IPS-18a (cell line): ENCODE measurements around the gene SLC8B1.

Source experiments
- H3K27ac ChIP-seq: one replicate; pipeline ENCODE4 v1.5.1; 2013; ENCODE audit warnings: low read length
- H3K27me3 ChIP-seq: one replicate; pipeline ENCODE4 v1.6.1; 2013; ENCODE audit warnings: mild to moderate bottlenecking, low read length; ENCODE audit not compliant: control insufficient read depth, insufficient read depth
- H3K36me3 ChIP-seq: one replicate; pipeline ENCODE4 v1.6.1; 2013; ENCODE audit warnings: low read depth, low read length; ENCODE audit not compliant: control insufficient read depth
- H3K4me1 ChIP-seq: one replicate; pipeline ENCODE4 v1.6.1; 2013; ENCODE audit warnings: low read depth, low read length; ENCODE audit not compliant: control insufficient read depth
- H3K4me3 ChIP-seq: one replicate; pipeline ENCODE4 v1.5.1; 2013; ENCODE audit warnings: low read length
- H3K9ac ChIP-seq: one replicate; pipeline ENCODE4 v1.6.1; 2013; ENCODE audit warnings: mild to moderate bottlenecking, low read length, moderate library complexity
- H3K9me3 ChIP-seq: one replicate; pipeline ENCODE4 v1.6.1; 2013; ENCODE audit warnings: low read depth, low read length; ENCODE audit not compliant: control insufficient read depth

Gene SLC8B1

DNA sequence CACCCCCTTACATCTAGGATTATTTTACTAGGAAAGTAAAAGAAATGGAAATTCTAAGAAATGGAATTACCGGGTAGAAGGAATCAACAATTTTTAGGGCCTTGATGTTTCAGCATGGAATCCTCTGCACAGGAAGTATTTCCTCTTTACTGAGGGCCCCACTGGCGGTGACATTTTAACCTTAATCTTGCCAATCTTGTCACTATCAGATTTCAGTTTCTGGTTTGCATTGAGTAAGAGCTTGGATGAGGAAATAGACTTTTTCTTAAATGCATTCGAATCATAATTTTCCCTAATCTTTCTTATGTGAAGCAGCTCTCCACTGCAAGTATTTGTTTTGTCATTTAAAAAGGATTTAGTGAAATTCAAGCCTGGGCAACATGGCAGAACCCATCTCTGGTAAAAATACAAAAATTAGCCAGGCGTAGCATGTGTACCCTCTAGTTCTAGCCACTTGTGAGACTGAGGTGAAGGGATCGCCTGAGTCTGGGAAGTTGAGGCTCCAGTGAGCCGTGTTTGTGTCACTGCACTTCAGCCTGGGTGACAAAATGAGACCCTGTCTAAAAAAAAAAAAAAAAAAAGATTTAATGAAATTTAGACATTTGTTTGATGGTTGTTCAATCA, 73.0 kb downstream of the SLC8B1 start:
- Histone ChIP-seq H3K36me3 (peaks cover 2% of the 10 kb centered on the region), H3K27ac (no peak overlapping the region), H3K4me1 (peaks cover 11% of the 10 kb centered on the region), H3K4me3 (no peak overlapping the region), H3K27me3 (no peaks in the 10 kb centered on the region), H3K9ac (no peak overlapping the region), H3K9me3 (no peaks in the 10 kb centered on the region)

DNA sequence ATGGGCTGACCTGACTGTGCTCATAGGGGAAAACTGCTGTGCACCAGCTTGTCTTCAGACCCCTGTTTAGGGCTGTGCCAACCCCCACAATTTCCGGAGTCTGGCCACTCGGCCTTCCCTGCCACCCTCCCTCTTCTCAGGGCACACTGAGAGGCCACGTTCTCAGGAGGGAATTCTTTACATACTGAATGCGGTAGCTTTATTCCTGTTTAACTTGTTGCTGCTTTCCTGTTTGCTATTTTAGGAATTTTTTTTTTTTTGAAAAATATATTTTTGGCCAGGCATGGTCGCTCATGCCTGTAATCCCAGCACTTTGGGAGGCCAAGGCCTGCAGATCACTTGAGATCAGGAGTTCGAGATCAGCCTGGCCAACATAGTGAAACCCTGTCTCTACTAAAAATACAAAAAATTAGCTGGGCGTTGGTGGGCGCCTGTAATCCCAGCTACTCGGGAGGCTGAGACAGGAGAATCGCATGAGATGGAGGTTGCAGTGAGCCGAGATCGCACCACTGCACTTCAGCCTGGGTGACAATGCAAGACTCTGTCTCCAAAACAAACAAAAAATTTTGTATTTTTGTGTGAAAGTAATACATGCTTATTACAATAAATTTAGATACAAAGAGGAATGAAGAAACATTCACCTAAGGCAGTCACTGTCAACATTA, 74.1 kb downstream of the SLC8B1 start:
- Histone ChIP-seq H3K4me1 (peaks cover 11% of the 10 kb centered on the region), H3K4me3 (no peak overlapping the region), H3K9me3 (no peaks in the 10 kb centered on the region), H3K9ac (no peak overlapping the region), H3K36me3 (peaks cover 2% of the 10 kb centered on the region), H3K27ac (no peak overlapping the region), H3K27me3 (no peaks in the 10 kb centered on the region)

- no peaks in the 10 kb centered on the region for H3K9me3 ChIP-seq
- no peak overlapping the region for H3K4me3 ChIP-seq
- H3K9ac ChIP-seq = no peak overlapping the region
- H3K27me3 ChIP-seq = no peaks in the 10 kb centered on the region
- H3K4me1 ChIP-seq = peaks cover 11% of the 10 kb centered on the region
- H3K36me3 ChIP-seq = peaks cover 2% of the 10 kb centered on the region
- H3K27ac ChIP-seq = no peak overlapping the region
Measured at GRCh38 chr12:113260127-113260526, 74.8 kb downstream of the SLC8B1 start.

- peaks cover 2% of the 10 kb centered on the region for H3K36me3 ChIP-seq
- H3K9ac ChIP-seq = no peak overlapping the region
- peaks cover 11% of the 10 kb centered on the region for H3K4me1 ChIP-seq
- H3K27ac ChIP-seq = no peak overlapping the region
- no peak overlapping the region for H3K4me3 ChIP-seq
- H3K27me3 ChIP-seq = no peaks in the 10 kb centered on the region
- no peaks in the 10 kb centered on the region for H3K9me3 ChIP-seq
Measured at GRCh38 chr12:113257564-113257963, 77.3 kb downstream of the SLC8B1 start.

- Histone ChIP-seq H3K4me3 (no peak overlapping the region), H3K27me3 (no peaks in the 10 kb centered on the region), H3K36me3 (no peaks in the 10 kb centered on the region), H3K9ac (no peak overlapping the region), H3K4me1 (peaks cover 3% of the 10 kb centered on the region), H3K27ac (no peak overlapping the region), H3K9me3 (no peaks in the 10 kb centered on the region)
Measured at GRCh38 chr12:113254298-113254697, 80.6 kb downstream of the SLC8B1 start.

- Histone ChIP-seq H3K36me3 (no peaks in the 10 kb centered on the region), H3K9ac (no peak overlapping the region), H3K9me3 (no peaks in the 10 kb centered on the region), H3K27me3 (no peaks in the 10 kb centered on the region), H3K27ac (no peak overlapping the region), H3K4me3 (no peak overlapping the region), H3K4me1 (no peaks in the 10 kb centered on the region)
Measured at GRCh38 chr12:113253532-113254285, 81.2 kb downstream of the SLC8B1 start.

DNA sequence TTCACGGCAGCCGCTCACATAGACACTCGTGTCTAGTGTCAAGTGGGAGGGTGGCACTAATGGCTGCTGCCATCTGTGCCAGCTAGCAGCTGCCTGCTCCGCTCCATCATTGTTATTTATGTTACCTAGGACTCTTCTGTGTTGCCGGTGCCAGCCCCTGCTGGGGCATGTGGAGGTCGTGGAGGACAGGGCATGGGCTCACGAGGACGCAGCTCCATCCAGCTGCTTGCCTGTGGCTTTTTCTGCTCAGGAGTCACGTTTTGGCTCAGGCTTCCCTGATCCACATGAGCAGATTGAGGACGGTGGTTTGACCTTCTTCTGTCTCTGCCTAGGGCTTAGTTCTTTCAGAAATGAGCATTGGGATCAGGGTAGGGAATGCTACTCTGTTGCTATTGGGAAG, 82.4 kb downstream of the SLC8B1 start:
- no peaks in the 10 kb centered on the region for H3K9me3 ChIP-seq
- no peak overlapping the region for H3K9ac ChIP-seq
- H3K27ac ChIP-seq = no peak overlapping the region
- no peaks in the 10 kb centered on the region for H3K4me1 ChIP-seq
- H3K27me3 ChIP-seq = no peaks in the 10 kb centered on the region
- no peak overlapping the region for H3K4me3 ChIP-seq
- H3K36me3 ChIP-seq = no peaks in the 10 kb centered on the region

DNA sequence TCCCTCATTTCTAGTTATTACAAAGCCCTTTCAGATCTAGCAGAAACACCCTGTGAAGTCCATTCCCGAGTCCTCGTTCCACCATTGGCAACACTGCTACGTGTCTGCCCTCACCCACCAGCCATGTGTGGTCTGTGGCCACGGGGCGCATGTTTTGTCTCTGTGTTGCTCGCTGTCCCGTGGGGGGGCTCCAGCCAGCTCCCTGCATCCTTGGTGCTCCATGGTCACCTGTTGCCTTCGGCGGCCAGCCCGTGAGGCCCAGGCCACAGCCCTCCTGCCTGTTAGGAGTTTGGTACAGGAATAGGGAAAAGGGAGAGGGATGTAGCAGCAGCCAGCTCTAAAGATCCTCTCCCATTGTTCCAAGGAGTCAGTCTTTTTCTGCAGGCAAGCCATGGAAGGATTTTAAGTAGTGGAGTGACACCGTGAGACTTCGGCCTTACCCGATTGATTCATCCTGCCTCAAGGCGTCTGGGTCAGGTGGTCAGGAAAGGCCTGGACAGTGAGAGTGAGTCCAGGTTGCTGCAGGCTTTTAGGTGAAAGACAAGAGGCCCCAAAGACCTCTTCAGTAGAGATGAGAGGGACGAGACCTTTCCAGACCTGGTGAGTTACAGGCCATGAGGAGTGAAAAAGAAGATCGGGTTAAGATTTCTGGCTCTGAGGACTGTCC, 83.4 kb downstream of the SLC8B1 start:
- Histone ChIP-seq H3K4me1 (peaks cover 8% of the 10 kb centered on the region), H3K9me3 (no peaks in the 10 kb centered on the region), H3K27ac (no peak overlapping the region), H3K27me3 (no peaks in the 10 kb centered on the region), H3K9ac (no peak overlapping the region), H3K36me3 (no peaks in the 10 kb centered on the region), H3K4me3 (no peak overlapping the region)

DNA sequence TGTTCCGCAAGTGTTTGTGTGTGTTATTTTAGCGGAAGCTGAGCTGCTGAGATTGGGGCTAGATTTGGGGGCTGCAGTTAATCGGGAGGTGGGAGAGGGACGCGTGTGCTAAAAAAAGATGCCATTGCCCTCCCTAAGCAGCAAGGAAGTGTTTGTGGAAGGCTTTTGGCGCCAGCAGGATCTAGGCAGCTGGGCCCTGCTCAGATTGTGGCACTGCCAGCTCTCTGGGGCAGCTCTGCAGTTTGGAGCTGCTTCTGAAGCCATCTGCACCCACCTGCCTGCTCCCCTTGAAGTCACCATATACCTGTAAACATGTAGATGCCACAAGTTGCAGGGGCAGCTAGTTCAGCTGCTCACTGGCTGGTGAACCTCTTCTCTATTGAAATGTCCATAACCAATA, 84.9 kb downstream of the SLC8B1 start:
- no peak overlapping the region for H3K9ac ChIP-seq
- H3K27me3 ChIP-seq = no peaks in the 10 kb centered on the region
- H3K9me3 ChIP-seq = no peaks in the 10 kb centered on the region
- H3K27ac ChIP-seq = no peak overlapping the region
- H3K4me1 ChIP-seq = peaks cover 15% of the 10 kb centered on the region
- H3K4me3 ChIP-seq = no peak overlapping the region
- no peaks in the 10 kb centered on the region for H3K36me3 ChIP-seq

- Histone ChIP-seq H3K4me3 (no peak overlapping the region), H3K9ac (no peak overlapping the region), H3K27me3 (no peaks in the 10 kb centered on the region), H3K4me1 (peaks cover 19% of the 10 kb centered on the region), H3K9me3 (no peaks in the 10 kb centered on the region), H3K27ac (no peak overlapping the region), H3K36me3 (no peaks in the 10 kb centered on the region)
Measured at GRCh38 chr12:113249546-113249945, 85.4 kb downstream of the SLC8B1 start.

DNA sequence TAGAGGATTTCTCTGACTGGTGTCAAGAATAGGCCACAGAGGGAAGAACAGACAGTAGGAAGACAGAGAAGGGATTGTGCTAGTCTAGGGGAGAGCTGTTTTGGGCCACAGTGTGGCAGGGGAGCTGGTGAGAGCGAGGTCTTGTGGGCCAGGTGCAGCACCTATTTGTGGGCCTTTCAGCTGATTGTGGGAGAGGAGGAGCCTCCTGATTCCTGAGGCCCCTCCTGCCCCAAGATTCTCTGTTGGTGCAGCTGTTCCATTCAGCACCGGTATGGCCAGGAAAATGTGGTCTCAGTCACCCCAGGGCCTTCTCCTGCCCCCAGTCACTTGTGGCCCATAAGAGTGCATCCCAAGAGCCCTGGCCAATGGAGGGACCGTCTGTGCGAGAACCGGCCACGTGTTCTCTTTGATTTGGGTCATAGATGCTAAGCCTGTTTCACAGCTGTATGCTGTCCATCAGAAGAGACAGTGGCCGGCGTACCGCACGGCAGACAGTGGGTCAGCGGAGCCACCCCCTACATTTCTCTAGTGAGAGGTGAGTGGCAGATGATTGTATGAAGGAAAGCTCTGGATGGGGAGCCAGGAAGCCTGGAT, 86.0 kb downstream of the SLC8B1 start:
- peaks cover 24% of the 10 kb centered on the region for H3K4me1 ChIP-seq

More for the DNA sequence above, 86.0 kb downstream of the SLC8B1 start:
- H3K9me3 ChIP-seq = no peaks in the 10 kb centered on the region
- no peak overlapping the region for H3K27ac ChIP-seq
- no peak overlapping the region for H3K4me3 ChIP-seq
- H3K36me3 ChIP-seq = no peaks in the 10 kb centered on the region
- no peak overlapping the region for H3K9ac ChIP-seq
- no peaks in the 10 kb centered on the region for H3K27me3 ChIP-seq
